HCT116 (cell line): ENCODE measurements around the gene SDK1. TPM values are rescaled to one million over a fixed set of nuclear protein-coding genes. Genes with fewer than 3 reads are reported as not detected.

Experiments used
- ATAC-seq: fragments of 200-7000 bp; cut with Tn5 transposase; 2 replicates; pipeline ENCODE4 v1.9.1; 2020; ENCODE audit warnings: mild to moderate bottlenecking, moderate library complexity
- BruUV-seq: library from RNA; stranded (reverse); fragments of 400-500 nt; replicated peaks from 2 replicates; lab custom pipeline; 2021; lab: Mats Ljungman, UMichigan
- CTCF ChIA-PET: fragments of 300-600 bp; sonication (Branson Sonifier 250); formaldehyde crosslinking; loops from one replicate; lab custom pipeline; 2021; ENCODE audit warnings: antibody characterized with exemption; lab: Charles Lee
- POLR2A ChIA-PET: fragments of 300-600, 350-600 bp; sonication (Branson Sonifier 250); formaldehyde crosslinking; loops from one replicate; lab custom pipeline; 2021; ENCODE audit warnings: antibody characterized with exemption; lab: Charles Lee
- RAD21 ChIA-PET, 2 experiments: fragments of 300-600 bp; sonication (Branson Sonifier 250); formaldehyde crosslinking; loops; one replicate each; lab custom pipeline; 2023; ENCODE audit warnings: low total read pairs in 2 of 2; ENCODE audit not compliant: uncharacterized antibody in 2 of 2, unreplicated experiment in 2 of 2, low non-redundant PET in 1 of 2; lab: Charles Lee
- DNase-seq: peaks from one replicate; pipeline ENCODE4 v3.0.0-alpha.2; 2010; ENCODE audit warnings: low read depth, low spot score
- H2AFZ ChIP-seq: fragments of 200-600 bp; shearing (Covaris generic), sonication (generic); 2 replicates; pipeline ENCODE4 v1.6.1; 2017; ENCODE audit warnings: low read depth, mixed run types, mixed read lengths, antibody characterized with exemption, low read length; ENCODE audit not compliant: poor library complexity, severe bottlenecking
- H3K27ac ChIP-seq: 2 replicates; pipeline ENCODE4 v1.5.1; 2012; ENCODE audit warnings: low read depth, low read length
- H3K27me3 ChIP-seq: fragments of 200-600 bp; sonication (generic); 2 replicates; pipeline ENCODE4 v1.6.1; 2016; ENCODE audit warnings: mixed run types, low read length, mixed read lengths; ENCODE audit not compliant: insufficient read depth
- H3K36me3 ChIP-seq, 2 experiments: fragments of 200-500 bp in 1 of 2; fragments of 200-600 bp in 1 of 2; sonication (Bioruptor generic) in 1 of 2; sonication (generic) in 1 of 2; 2 replicates each; pipeline versions ENCODE4 v1.5.1 to v1.6.1; 2014 to 2016; ENCODE audit warnings: low read length in 2 of 2, inconsistent platforms in 1 of 2, mixed read lengths in 1 of 2, mixed run types in 1 of 2; ENCODE audit not compliant: insufficient read depth in 2 of 2, control insufficient read depth in 1 of 2
- H3K4me1 ChIP-seq, 2 experiments: fragments of 200-600 bp in 1 of 2; sonication (generic) in 1 of 2; 2 replicates each; pipeline versions ENCODE4 v1.5.1 to v1.6.1; 2012 to 2017; ENCODE audit warnings: low read length in 2 of 2, inconsistent platforms in 1 of 2, mild to moderate bottlenecking in 1 of 2, mixed read lengths in 1 of 2, mixed run types in 1 of 2, moderate library complexity in 1 of 2; ENCODE audit not compliant: insufficient read depth in 2 of 2, control insufficient read depth in 1 of 2
- H3K4me2 ChIP-seq: fragments of 200-600 bp; sonication (generic); 2 replicates; pipeline ENCODE4 v1.6.1; 2017; ENCODE audit warnings: mixed run types, low read length, mixed read lengths
- H3K4me3 ChIP-seq, 2 experiments: fragments of 200-600 bp in 1 of 2; sonication (generic) in 1 of 2; replicated peaks in 1 of 2; 2 replicates each; pipeline ENCODE4 v1.5.1; 2011 to 2016; ENCODE audit warnings: low read length in 2 of 2, control low read depth in 1 of 2, low read depth in 1 of 2, mild to moderate bottlenecking in 1 of 2, mixed read lengths in 1 of 2, mixed run types in 1 of 2
- H3K79me2 ChIP-seq: fragments of 200-600 bp; sonication (generic); 2 replicates; pipeline ENCODE4 v1.6.1; 2017; ENCODE audit warnings: mild to moderate bottlenecking, mixed run types, low read length, moderate library complexity, mixed read lengths; ENCODE audit not compliant: insufficient read depth
- H3K9ac ChIP-seq: fragments of 200-600 bp; sonication (generic); 2 replicates; pipeline ENCODE4 v1.6.1; 2016; ENCODE audit warnings: low read length, mixed read lengths
- H3K9me2 ChIP-seq: fragments of 200-600 bp; sonication (generic), shearing (Covaris generic); 2 replicates; pipeline ENCODE4 v1.6.1; 2017; ENCODE audit warnings: mixed run types, mild to moderate bottlenecking, moderate library complexity; ENCODE audit not compliant: insufficient read depth
- H3K9me3 ChIP-seq, 2 experiments: fragments of 200-500 bp in 1 of 2; fragments of 200-600 bp in 1 of 2; sonication (Bioruptor generic) in 1 of 2; sonication (generic) in 1 of 2; 2 replicates each; pipeline ENCODE4 v1.6.1; 2014 to 2017; ENCODE audit warnings: low read length in 2 of 2, mixed read lengths in 2 of 2, inconsistent platforms in 1 of 2, low read depth in 1 of 2, mild to moderate bottlenecking in 1 of 2, mixed run types in 1 of 2, moderate library complexity in 1 of 2; ENCODE audit not compliant: control insufficient read depth in 1 of 2, insufficient read depth in 1 of 2
- H4K20me1 ChIP-seq: fragments of 200-600 bp; sonication (generic), shearing (Covaris generic); 2 replicates; pipeline ENCODE4 v1.6.1; 2017; ENCODE audit warnings: mixed run types, mild to moderate bottlenecking, moderate library complexity; ENCODE audit not compliant: insufficient read depth
- CEBPB ChIP-seq: IDR thresholded peaks from 2 replicates; pipeline ENCODE4 v1.6.1; 2012; ENCODE audit warnings: low read depth
- EGR1 ChIP-seq: IDR thresholded peaks from 2 replicates; pipeline ENCODE4 v1.6.1; 2012; ENCODE audit warnings: low read depth
- ELF1 ChIP-seq: IDR thresholded peaks from 2 replicates; pipeline ENCODE4 v1.6.1; 2012; ENCODE audit warnings: low read depth, borderline replicate concordance
- EZH2phosphoT487 ChIP-seq: fragments of 200-600 bp; IDR thresholded peaks from 2 replicates; pipeline ENCODE4 v1.6.1; 2018; ENCODE audit warnings: antibody characterized with exemption, borderline replicate concordance
- FOSL1 ChIP-seq: IDR thresholded peaks from 2 replicates; pipeline ENCODE4 v1.6.1; 2012; ENCODE audit warnings: low read depth
- JUND ChIP-seq: IDR thresholded peaks from 2 replicates; pipeline ENCODE4 v1.6.1; 2012
- POLR2A ChIP-seq: IDR thresholded peaks from 2 replicates; pipeline ENCODE4 v1.7.0; 2011; ENCODE audit warnings: borderline replicate concordance; ENCODE audit not compliant: insufficient read depth, insufficient read length; ENCODE audit errors: extremely low read depth
- POLR2AphosphoS5 ChIP-seq: IDR thresholded peaks from 2 replicates; pipeline ENCODE4 v1.6.1; 2011; ENCODE audit warnings: mild to moderate bottlenecking, low read depth, low read length, moderate library complexity
- RAD21 ChIP-seq: IDR thresholded peaks from 2 replicates; pipeline ENCODE4 v1.6.1; 2012; ENCODE audit warnings: low read depth, mild to moderate bottlenecking
- REST ChIP-seq: IDR thresholded peaks from 2 replicates; pipeline ENCODE4 v1.6.1; 2012; ENCODE audit warnings: low read depth
- SIN3A ChIP-seq: IDR thresholded peaks from 2 replicates; pipeline ENCODE4 v1.6.1; 2012; ENCODE audit warnings: low read depth
- SP1 ChIP-seq: IDR thresholded peaks from 2 replicates; pipeline ENCODE4 v1.6.1; 2012; ENCODE audit warnings: low read depth
- SRF ChIP-seq: IDR thresholded peaks from 2 replicates; pipeline ENCODE4 v1.6.1; 2012; ENCODE audit warnings: low read depth
- TCF7L2 ChIP-seq: IDR thresholded peaks from 2 replicates; pipeline ENCODE4 v1.7.0; 2011; ENCODE audit warnings: borderline replicate concordance, inconsistent platforms; ENCODE audit not compliant: insufficient read depth, insufficient read length; ENCODE audit errors: extremely low read depth
- YY1 ChIP-seq: IDR thresholded peaks from 2 replicates; pipeline ENCODE4 v1.6.1; 2011; ENCODE audit warnings: low read length, low read depth, moderate library complexity, mild to moderate bottlenecking; ENCODE audit not compliant: insufficient replicate concordance; ENCODE audit errors: extremely low read depth
- ZBTB33 ChIP-seq: IDR thresholded peaks from 2 replicates; pipeline ENCODE4 v1.6.1; 2011; ENCODE audit warnings: mild to moderate bottlenecking, low read length, moderate library complexity; ENCODE audit not compliant: insufficient replicate concordance; ENCODE audit errors: extremely low read depth
- ZNF274 ChIP-seq: fragments of 200-500 bp; sonication (Bioruptor generic); IDR thresholded peaks from 2 replicates; pipeline ENCODE4 v1.6.1; 2014; ENCODE audit warnings: mild to moderate bottlenecking, low read depth, low read length, inconsistent platforms
- intact Hi-C: fragments of 100-400 bp; cut with micrococcal nuclease; formaldehyde crosslinking; loops from 2 replicates; pipeline ENCODE4 v1.10.0; 2022
- total RNA-seq: library from RNA; stranded (reverse); gene quantifications from one replicate; pipeline ENCODE4 v1.2.1, GENCODE V29; 2021; ENCODE audit not compliant: unreplicated experiment
- TF ChIP-seq, protein P1 (sequence below): IDR thresholded peaks from 2 replicates; pipeline ENCODE4 v1.6.1; 2012
- TF ChIP-seq, protein P2 (sequence below): IDR thresholded peaks from 2 replicates; pipeline ENCODE4 v1.6.1; 2012

Gene SDK1
- total RNA-seq, 1 experiment from 2014 or later: 0.05 TPM

- H3K27ac ChIP-seq: no peak overlapping the region
- H3K4me1 ChIP-seq: no peaks in the 10 kb centered on the region
- no peak for ATAC-seq
- peaks cover 20% of the 10 kb centered on the region for H3K27me3 ChIP-seq
- BruUV-seq: no TSS peak
- H3K36me3 ChIP-seq: no peaks in the 10 kb centered on the region
- no peaks in the 10 kb centered on the region for H3K79me2 ChIP-seq
- intact Hi-C loops: no loop called here
- H4K20me1 ChIP-seq: no peaks in the 10 kb centered on the region
- no peak for TF ChIP-seq YY1
- TF ChIP-seq TCF7L2: no peak
- no peak for TF ChIP-seq ZNF274
- no peak for TF ChIP-seq EGR1
- TF ChIP-seq CEBPB: no peak
- TF ChIP-seq EZH2phosphoT487: no peak
- no peak for TF ChIP-seq POLR2A
- TF ChIP-seq SRF: no peak
- no peak for TF ChIP-seq SIN3A
- no peak for TF ChIP-seq ELF1
- no peak for TF ChIP-seq ZBTB33
- no peak for TF ChIP-seq REST
- no peak for TF ChIP-seq SP1
- TF ChIP-seq RAD21: no peak
- TF ChIP-seq, protein P1, sequence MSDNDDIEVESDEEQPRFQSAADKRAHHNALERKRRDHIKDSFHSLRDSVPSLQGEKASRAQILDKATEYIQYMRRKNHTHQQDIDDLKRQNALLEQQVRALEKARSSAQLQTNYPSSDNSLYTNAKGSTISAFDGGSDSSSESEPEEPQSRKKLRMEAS: no peak
- TF ChIP-seq JUND: no peak
- TF ChIP-seq FOSL1: no peak
- TF ChIP-seq POLR2AphosphoS5: no peak
- TF ChIP-seq, protein P2, sequence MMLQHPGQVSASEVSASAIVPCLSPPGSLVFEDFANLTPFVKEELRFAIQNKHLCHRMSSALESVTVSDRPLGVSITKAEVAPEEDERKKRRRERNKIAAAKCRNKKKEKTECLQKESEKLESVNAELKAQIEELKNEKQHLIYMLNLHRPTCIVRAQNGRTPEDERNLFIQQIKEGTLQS: no peak
- TF ChIP-seq, all 23 proteins: peak for 0
- Histone ChIP-seq H3K4me2 (no peak overlapping the region), H3K9me3 (no peaks in the 10 kb centered on the region), H3K4me3 (no peak overlapping the region), H3K9me2 (no peaks in the 10 kb centered on the region), H2AFZ (no peak overlapping the region), H3K9ac (no peak overlapping the region)
- POLR2A ChIA-PET: no interaction called here
- CTCF ChIA-PET: interaction anchor here (1.5 kb wide), 1 partner anchor 9 kb away, joined by 7 read pairs; no protein-coding TSS in a partner anchor
- DNase-seq: no peak
- RAD21 ChIA-PET: no interaction called here
Observed at GRCh38 chr7:3682028-3682710, 381.1 kb downstream of the SDK1 start.
